GM18868 (cell line): ENCODE data around the gene HDAC1.
A peak's percentile ranks its signal among the peaks of the same experiment; 100 is the strongest.
"Not testable (repeated sequence)": the region's sequence is repeated elsewhere in the genome, so short reads cannot be mapped to it uniquely, and the experiment has no call there.

Experiments
- ATAC-seq: cut with Tn5 transposase; IDR thresholded peaks from one replicate; pipeline ENCODE4 v1.9.1; 2021; ENCODE audit warnings: mild to moderate bottlenecking, moderate library complexity; ENCODE audit not compliant: unreplicated experiment

HDAC1 gene

DNA sequence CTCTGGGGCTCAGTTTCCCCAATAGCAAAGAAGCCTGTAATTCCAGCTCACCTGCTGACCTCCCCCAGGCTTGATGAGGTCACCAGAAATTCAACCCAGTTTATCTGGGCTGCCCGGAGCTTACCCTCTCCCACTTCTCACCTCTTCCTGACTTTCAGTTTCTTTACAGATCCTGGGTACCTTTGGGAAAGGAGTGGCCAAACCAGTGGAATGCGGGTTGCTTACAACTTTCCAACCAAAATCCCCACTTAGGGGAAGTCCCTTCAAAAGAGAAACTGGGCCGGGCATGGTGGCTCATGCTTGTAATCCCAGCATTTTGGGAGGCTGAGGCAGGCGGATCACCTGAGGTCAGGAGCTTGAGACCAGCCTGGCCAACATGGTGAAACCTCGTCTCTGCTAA lies 50.1 kb downstream of the HDAC1 start:
- no peak for ATAC-seq

DNA sequence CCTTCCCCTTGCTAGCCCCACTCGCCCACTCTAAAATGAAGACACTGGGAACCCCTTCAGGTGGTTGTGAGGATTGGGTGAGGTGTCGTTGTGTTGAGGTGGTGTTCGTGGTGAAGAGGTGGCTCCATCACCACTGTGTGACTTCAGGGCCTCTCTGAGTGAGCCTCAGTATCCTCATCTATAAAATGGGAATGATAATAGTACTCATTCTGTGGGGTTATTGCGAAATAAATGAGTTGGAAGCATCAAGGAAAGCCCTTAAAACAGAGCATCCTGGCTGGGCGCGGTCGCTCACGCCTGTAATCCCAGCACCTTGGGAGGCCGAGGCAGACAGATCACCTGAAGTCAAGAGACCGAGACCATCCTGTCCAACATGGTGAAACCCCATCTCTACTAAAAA lies 50.8 kb downstream of the HDAC1 start:
- no peak for ATAC-seq

DNA sequence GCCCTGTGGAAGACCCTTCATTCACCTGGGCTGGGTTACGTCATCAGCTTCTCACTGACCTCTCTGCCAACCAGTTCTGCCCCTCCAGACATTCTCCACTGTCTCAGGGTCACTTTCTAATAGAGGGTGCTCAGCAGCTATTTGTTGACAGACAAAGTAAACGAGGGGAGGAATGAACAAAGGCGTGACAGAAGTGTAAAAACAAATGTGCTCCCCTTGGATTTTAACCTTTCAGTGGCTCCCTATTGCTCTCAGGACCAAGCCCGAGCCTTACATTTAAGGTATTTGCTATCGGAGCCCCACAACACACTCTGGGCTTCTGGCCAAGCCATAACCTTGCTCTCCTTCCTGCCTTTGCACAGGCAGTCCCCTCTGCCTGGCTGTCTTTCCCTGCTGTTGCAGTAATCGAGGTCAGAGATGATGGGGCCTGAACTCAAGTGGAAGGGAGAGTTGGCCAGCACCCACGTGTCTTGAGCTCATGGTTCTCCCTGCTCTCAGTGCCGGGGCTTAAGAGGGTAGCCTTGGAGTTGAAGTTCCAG lies 53.5 kb downstream of the HDAC1 start:
- no peak for ATAC-seq

DNA sequence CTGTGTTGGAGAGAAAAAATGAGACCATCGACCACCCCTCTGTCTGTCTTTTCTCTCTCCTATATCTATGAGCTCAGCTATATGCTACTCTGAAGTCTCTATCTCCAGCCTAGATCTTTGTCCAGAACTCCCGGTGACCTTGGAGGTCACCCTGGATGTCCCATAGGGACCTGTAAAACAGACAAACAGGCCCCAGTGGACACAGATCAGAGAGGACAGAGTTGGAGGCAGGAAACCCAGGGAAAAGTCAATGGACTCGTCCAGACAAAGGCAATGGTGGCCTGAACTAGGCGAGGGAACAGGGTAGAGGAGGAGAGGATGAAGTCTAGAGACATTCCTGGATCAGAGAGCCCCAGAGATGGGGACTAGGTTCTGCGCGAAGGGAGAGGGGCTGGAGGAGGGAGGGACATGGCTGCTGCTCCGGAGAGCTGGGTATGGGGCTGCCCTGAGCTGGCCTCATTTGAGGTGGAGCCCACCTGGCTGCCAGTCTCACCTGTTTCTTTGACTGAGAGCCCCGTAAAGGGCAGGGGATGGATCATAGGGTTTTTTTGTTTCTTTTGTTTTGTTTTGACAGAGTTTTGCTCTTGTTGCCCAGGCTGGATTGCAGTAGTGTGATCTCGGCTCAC lies 54.8 kb downstream of the HDAC1 start:
- no peak for ATAC-seq

DNA sequence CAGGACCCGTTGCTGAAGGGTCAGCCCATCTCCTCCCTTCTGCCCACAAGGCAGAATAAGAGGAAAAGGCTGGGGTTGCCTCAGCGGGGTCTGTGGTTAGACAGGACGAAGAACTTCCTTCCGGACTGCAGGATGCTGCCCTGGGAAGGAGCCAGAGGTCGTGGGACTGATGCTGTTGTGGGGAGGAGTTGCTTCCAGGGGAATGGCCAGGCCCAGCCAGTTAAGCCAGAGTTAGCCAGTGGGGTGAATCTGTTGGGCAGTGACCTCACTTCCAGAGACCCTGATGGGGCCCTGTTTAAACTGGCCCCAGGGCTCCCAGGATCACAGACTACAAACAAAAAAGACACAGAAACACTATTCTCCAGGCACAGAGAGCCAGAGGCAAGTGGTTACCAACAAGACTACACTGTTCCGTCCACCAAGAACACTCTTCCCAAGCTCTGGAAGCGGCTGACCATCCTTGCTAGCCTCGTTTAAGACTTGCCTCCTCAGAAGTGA lies 57.4 kb downstream of the HDAC1 start:
- no peak for ATAC-seq

DNA sequence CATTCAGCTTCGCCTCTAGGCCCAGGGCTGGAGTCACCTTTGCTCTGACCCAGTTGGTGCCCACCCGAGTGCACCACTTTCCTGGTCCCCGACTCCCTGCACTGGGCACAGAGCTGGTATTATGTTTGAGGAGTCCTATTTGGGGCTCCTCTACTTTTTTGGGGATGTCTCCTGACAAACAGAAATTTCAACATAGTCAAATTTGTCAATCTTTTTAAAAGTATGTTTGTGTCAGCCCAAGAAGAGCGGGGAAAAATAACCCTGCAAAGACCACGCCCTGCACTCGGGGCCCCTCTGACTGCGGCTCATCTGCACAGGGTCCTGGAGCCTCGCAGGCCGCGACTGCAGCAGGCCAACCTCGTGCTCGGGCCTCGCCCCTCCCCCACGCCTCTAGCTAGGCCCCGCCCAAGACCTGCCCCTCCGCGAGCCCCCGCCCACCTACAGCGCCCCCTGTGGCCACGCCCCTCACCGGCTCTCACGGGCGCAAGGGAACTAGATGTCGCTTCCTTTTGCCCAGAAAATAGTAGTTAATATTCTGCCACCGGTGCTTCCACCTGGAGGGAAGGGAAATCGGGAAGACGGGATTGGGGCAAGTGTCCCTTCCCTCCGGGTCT lies 59.0 kb downstream of the HDAC1 start:
- ATAC-seq: peak; percentile 46

DNA sequence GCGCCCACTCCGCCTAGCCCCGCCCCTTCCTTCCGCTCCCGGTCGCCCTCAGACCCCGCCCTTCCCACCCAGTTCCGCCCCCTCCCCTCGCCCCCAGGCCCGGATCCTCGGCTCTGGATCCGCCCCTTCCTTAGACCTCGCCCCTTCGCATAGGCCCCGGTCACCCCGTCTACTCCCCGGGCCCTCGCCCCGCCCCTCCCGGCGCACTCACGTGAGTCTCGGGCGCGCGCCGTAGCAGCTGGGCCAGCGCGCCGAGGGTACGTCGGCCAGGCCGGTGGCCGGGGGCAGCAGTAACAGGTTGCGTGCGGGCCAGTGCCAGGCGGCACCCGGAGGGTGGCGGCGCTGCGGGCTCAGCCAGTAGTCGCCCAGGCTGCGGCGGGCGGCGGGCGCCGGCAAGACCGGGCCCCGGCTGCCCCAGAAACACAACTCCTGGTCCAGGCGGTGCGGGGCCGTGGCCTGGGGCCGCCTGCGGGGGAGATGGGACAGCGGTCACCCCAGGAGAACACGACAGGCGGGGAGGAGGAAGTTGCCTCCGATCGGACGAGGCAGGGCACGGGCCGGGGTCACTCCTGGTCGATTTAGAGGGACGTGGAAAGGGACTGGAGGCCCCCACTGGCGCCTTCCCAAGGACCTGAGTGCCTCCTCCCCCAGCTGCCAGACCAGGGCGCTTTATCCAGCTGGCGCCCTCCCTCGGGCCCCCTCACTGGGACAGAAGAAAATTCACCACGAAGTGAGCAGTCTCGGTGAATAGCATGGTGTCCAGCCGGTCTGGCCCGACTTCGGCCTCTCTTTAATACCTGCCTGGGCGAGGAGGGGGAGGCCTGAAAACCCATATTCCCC lies 59.7 kb downstream of the HDAC1 start:
- peak; percentile 85 for ATAC-seq

DNA sequence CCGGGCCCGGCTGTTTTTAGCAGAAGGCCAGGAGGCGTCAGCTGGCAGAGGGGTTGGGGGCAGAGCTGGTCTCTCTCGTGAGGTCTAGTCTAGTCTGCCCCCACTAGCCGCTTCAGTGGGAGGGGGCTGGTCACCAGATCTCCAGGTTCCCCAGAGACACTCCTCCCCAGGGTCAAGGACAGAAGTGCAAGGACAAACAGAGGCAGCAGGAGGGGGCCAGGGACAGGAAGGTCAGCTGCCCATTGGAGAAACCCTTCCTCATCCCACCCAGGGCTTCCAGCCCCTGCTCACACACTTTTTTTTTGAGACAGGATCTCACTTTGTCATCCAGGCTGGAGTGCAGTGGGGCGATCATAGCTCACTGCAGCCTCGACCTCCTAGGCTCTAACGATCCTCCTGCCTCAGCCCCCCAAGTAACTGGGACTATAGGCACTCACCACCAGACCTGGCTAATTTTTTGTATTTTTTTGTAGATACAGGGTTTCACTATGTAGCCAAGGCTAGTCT lies 60.4 kb downstream of the HDAC1 start:
- ATAC-seq: no peak

DNA sequence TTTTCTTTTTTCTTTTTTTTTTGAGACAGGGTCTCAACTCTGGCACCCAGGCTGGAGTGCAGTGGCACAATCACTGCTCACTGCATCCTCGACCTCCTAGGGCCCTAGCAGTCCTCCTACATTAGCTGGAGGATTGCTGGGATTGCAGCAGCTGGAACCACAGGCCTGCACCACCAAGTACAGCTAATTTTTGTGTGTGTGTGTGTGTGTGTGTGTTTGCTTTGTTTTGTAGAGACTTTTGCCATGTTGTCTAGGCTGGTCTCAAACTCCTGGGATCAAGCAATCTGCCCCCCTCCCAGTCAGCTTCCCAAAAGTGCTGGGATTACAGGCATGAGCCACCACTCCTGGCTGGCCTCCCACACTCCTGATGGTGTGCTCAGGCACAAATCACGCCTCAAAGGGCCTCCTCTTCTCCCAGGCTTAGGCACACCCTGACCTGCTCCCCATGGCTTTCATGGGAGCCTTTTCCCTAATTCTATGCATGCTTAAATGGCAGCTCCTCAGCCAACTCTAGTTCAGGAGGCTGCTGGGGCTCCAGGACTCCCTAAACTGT lies 61.0 kb downstream of the HDAC1 start:
- ATAC-seq: no peak

DNA sequence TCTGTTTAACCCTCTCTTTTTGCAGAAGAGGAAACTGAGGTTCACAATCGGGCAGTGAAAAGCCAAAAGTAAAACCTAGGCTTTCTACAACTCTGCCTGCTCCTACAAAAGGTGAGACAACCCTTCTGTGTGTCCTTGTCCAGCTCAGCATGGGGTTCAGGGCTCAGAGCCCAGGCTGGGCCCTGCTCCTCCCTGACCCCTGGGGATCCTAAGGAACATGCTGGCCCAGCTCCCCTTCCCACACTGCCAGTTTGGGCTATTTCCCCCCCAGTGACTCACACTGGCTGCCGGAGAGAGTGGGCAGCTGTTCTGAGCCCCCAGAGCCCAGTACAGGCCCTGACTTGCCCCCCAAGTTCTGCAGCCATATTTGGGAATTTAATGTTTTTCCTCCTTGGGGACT lies 61.5 kb downstream of the HDAC1 start:
- ATAC-seq: no peak

DNA sequence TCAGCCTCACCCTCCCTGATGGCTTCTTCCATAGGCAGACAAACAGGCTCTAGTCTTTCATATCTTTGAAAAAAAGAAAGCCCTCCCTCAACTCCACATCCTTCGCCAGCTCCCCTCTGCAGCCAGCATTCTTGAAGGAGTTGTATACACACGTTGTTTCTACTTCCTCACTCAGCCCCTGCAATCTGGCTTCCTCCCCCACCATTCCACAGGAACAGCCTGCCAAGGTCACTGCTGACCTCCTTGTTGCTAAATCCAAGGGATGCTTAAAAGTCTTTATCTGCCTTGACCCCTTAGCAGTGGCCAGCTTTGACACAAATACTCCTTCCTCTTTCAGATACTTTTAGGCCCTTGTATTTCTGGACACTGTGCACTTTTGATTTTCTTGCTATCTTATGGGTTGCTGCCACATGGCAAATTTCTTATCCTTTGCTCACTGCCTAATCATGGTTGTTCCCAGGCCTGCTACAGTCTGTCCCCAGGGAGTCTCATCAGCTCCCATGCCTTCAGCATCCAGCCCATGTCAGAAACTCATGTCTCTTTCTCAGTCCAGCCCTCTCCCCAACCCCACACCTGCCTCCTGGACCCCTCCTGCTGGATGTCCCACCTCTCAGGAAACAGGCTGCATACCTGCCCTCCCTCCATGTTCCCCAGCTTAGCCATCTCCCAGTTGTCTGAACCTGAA lies 62.1 kb downstream of the HDAC1 start:
- ATAC-seq: no peak

DNA sequence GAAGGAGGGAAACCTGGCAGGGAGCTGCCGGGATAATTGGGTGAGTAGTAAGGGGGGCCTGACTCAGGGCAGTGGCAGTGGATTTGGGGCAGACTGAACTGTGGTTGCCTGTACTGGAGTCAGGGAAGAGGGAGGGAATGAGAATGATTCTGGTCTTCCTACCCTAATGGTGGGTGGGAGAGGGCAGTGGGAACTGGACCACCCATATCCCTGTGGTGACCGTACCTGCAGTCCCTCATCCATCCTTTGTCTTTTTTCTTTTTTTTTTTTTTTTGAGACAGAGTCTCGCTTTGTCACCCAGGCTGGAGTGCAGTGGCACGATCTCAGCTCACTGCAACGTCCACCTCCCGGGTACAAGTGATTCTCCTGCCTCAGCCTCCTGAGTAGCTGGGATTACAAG lies 63.9 kb downstream of the HDAC1 start:
- not testable (repeated sequence) for ATAC-seq

DNA sequence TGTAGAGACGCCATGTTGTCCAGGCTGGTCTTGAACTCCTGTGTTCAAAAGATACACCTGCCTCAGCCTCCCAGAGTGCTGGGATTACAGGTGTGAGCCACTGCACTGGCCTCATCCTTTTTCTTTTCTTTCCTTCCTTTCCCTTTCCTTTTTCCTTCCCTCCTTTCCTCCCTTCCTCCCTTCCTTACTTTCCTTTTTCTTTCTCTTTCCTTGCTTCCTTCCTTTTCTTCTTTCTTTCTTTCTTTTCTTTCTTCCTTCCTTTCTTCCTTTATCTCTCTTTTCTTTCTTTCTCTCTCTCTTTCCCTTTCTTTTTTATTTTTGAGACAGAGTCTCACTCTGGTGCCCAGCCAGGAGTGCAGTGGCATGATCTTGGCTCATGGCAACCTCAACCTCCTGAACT lies 64.6 kb downstream of the HDAC1 start:
- ATAC-seq: no peak

DNA sequence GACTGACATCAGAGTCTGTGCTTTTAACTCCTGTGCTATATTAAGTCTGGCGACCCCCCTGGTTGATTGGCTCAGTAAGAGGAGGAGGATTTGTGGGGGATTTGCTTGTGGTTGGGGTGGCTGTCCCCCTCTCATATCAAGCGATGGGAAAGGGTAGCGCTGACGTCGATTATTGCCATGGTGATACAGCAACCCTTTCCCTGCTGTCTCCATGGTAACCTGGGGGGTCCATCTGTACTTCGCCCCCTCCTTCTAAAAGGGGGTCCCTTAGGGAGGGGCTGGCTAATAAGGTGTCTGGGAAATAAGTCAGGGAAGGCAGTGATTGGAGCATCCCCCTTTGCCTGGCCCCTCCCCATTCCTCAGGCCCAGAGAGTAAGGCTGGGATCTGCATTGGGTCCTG lies 65.7 kb downstream of the HDAC1 start:
- no peak for ATAC-seq

DNA sequence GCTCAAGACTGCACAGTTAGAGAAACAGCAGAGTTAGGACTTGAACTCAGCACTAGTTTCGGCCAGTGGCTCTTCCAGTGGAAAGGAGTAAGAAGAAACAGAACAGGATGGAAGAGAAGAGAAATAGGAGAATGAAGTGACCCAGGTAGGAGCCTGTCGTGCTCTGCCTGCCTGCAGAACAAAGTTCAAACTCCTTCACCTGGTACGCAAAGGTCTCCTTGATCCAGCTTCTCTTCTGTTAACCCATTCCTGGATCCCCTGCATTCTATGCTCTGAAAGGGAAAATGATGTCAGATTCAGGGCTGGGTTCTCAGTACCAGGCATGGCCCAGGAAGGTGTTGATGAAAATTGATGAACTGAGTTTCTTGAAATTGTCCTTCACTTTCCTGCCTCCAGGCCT lies 66.6 kb downstream of the HDAC1 start:
- no peak for ATAC-seq

DNA sequence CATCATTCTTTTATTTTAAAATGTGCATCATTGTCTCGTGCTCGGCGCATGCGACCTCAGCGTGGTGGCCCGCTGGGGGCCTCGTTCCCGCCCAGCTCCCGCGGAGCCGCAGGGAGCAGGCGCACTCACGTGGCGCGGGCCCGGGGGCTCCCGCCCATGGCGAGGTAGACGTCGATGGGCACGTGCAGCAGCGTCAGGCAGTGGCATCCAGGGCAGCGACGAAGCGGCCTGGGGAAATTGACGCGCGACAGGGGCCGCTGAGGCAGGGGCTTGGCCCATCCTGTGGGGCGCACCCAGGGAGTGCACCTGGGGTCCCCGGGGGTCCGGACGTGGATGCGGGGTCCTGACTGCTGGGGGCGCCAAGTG lies 69.4 kb downstream of the HDAC1 start:
- no peak for ATAC-seq

DNA sequence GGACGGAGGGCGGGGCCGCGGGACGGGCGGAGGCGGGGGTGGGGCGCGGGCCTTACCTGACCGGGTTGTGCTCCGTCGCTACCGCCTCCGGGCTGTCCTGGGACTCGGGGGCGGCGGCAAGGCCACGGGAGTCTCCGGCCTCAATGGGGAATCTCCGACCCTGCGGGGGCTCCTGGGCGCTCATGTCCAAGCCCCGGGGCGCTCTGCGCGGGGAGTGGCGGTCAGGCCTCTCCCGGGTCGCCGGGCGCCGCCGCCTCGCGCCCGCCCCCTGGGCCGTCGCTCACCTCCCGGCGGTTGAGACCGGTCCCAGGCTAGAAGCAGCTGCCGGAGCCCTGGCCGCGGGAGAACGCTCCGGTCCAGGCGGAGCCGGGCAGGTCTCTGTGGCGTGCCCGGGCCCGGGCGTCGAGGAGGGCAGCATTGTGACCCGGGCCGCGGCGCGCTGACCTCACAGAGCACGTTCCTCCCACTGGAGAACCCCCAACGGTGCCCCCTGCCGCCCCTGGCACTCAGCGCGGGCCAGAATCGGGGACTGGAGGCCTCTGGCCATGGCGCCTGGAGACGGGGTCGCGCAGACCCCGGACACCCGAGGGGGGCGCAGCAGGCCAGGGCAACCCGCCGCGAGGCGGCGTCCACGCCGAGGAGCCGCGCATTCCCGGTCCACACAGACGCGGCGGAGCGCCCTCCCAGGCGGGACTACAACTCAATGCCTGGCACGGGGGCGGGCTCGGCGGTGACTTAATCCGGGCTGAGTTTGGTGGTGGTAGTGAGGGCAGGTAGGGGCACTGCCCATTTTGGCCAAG lies 70.0 kb downstream of the HDAC1 start:
- no peak for ATAC-seq

DNA sequence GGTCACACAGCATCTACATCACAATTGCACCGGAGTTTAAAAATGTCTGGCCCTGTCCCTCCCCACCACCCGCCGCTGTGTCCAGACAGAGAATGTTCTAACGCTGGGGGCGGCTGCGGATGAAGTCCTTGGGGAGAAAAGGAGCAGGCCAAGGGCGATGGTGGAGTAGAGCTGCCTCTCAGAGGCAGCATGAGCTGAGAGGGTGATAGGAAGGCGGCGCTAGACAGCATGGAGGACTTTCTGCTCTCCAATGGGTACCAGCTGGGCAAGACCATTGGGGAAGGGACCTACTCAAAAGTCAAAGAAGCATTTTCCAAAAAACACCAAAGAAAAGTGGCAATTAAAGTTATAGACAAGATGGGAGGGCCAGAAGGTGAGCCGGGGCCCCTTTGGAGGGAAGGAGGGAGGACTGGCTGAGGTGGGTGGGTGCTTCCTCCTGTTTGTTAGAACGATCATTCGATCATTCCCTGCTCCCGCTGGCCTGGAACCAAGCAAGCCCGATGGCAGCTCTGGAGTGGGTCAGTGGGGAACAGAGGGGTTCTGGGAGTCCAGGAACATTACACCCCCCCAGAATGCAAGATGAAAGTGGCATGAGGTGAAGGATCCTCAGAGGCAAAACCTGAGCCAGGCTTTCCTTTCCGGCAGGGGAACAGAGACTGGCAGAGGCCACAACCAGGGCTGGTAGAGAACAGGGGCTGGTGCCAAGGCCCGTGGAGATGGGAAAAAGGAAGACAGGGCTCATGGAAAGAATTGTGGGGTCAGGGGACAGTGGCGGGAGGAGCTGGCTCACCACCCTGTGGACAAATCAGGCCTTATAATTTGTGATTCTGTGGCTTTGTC lies 70.8 kb downstream of the HDAC1 start, which contains the start of the genes FAM229A and TSSK3:
Gene FAM229A, minus strand, starts transcription at position 12 of the 840 bp plus-strand sequence. CDS start 394 bp downstream, outside the sequence.
Gene TSSK3, plus strand, starts transcription at position 66 of the 840 bp plus-strand sequence. Its CDS starts 163 bp downstream, at position 229.
- ATAC-seq: no peak

DNA sequence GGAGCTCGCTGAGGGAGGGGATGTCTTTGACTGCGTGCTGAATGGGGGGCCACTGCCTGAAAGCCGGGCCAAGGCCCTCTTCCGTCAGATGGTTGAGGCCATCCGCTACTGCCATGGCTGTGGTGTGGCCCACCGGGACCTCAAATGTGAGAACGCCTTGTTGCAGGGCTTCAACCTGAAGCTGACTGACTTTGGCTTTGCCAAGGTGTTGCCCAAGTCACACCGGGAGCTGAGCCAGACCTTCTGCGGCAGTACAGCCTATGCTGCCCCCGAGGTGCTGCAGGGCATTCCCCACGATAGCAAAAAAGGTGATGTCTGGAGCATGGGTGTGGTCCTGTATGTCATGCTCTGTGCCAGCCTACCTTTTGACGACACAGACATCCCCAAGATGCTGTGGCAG lies 71.8 kb downstream of the HDAC1 start:
- ATAC-seq: no peak
